Heart left ventricle (tissue), 16 donors: Measurements from ENCODE around the gene CCDC121. TPM values are rescaled to one million over a fixed set of nuclear protein-coding genes. Genes with fewer than 3 reads are reported as not detected.

Source experiments
- ATAC-seq, 4 donors: fragments of 200-7000 bp; cut with Tn5 transposase; one replicate each; pipeline ENCODE4 v1.9.1; 2020 to 2022; ENCODE audit warnings: moderate library complexity in 4 of 4, mild to moderate bottlenecking in 3 of 4, moderate number of reproducible peaks in 1 of 4
- DNase-seq, 5 donors: peaks; one replicate each; pipeline ENCODE4 v3.0.0-alpha.2; 2020
- H3K27ac ChIP-seq, 12 donors: fragments of 200-600 bp; sonication (generic) in 4 of 12; one replicate each; pipeline versions ENCODE4 v1.5.0 to v1.8.0; 2016 to 2022; ENCODE audit warnings: mild to moderate bottlenecking in 2 of 12
- H3K27me3 ChIP-seq, 9 donors: fragments of 200-600 bp; sonication (generic) in 2 of 9; one replicate each; pipeline versions ENCODE4 v1.5.1 to v1.8.0; 2016 to 2022; ENCODE audit warnings: mild to moderate bottlenecking in 3 of 9
- H3K36me3 ChIP-seq, 9 donors: fragments of 200-600 bp; sonication (generic) in 2 of 9; one replicate each; pipeline versions ENCODE4 v1.5.0 to v1.8.0; 2018 to 2022; ENCODE audit warnings: mild to moderate bottlenecking in 2 of 9
- H3K4me1 ChIP-seq, 12 donors: fragments of 200-600 bp; sonication (generic) in 4 of 12; one replicate each; pipeline versions ENCODE4 v1.5.0 to v1.8.0; 2016 to 2022; ENCODE audit warnings: mild to moderate bottlenecking in 3 of 12
- H3K4me3 ChIP-seq, 12 donors: fragments of 200-600 bp; sonication (generic) in 4 of 12; one replicate each; pipeline versions ENCODE4 v1.5.0 to v1.8.0; 2017 to 2022; ENCODE audit warnings: mild to moderate bottlenecking in 9 of 12, moderate library complexity in 4 of 12
- H3K9me3 ChIP-seq, 12 donors: fragments of 200-600 bp; sonication (generic) in 4 of 12; one replicate each; pipeline versions ENCODE4 v1.5.0 to v1.8.0; 2016 to 2022; ENCODE audit warnings: mild to moderate bottlenecking in 1 of 12
- POLR2A ChIP-seq, 2 donors: fragments of 450-650 bp; IDR thresholded peaks; one replicate each; pipeline ENCODE4 v1.6.1; 2017; ENCODE audit warnings: antibody characterized with exemption in 2 of 2, mild to moderate bottlenecking in 2 of 2, moderate library complexity in 2 of 2
- WGBS, 4 donors: extraction: QIAGEN DNeasy Blood & Tissue Kit in 2 of 4; methylation state at CpG; one replicate each; pipeline versions ENCODE4 v1.1.5 to v1.1.7; 2013 to 2018; 5-methylcytosine and 5-hydroxymethylcytosine counted together
- intact Hi-C, 10 donors: fragments of 100-400 bp; cut with DNase I; formaldehyde crosslinking; loops; one replicate each; pipeline versions ENCODE4 v1.11.1 to v1.14.2; 2022
- polyA plus RNA-seq, 2 donors: library from polyadenylated mRNA; stranded (reverse); fragments of 200-250 nt; gene quantifications; one replicate each; pipeline ENCODE4 v1.2.3, GENCODE V29; 2013
- total RNA-seq, 9 donors: library from RNA; depleted of rRNA in 2 of 9; stranded (reverse); fragments of >200 nt in 2 of 9; fragmentation: NEBNext Ultra II Directional in 3 of 9; extraction: Animal tissue kit (Norgen Biotek cat#: 25700) in 3 of 9; gene quantifications; one replicate each; pipeline versions ENCODE4 v1.1.0 to v1.2.4, GENCODE V29; 2016 to 2023
- TF ChIP-seq, protein P1 (sequence below), 12 donors: fragments of 200-600 bp; sonication (generic) in 4 of 12; IDR thresholded peaks; one replicate each; pipeline versions ENCODE4 v1.5.0 to v1.8.0; 2018 to 2022; ENCODE audit warnings: antibody characterized with exemption in 12 of 12, mild to moderate bottlenecking in 5 of 12
- donor health status: ischemic (EF 13 %, LVEDD 7.1; RV severe dilation, severe dysfunction).
- donor health status: healthy with polysubstance abuse.
- donor health status: DM: no; HTN: yes; CAD: no.
- donor health status: DM: no; HTN: no; CAD: no.
- donor health status: ischemic (EF 25% LVEDD 6.9; RV normal size, moderate dysfunction).
- donor health status: ischemic (EF 25% LVEDD 5.7; RV mildly dilated, moderate dysfunction).
- donor health status: healthy.
- donor health status: DM: yes; HTN: yes; CAD: no.
- donor health status: ischemic (EF 35%, LVEDD 5.7; RV mildly dilated, moderate dysfunction).
- donor health status: nonischemic (EF 11% LVEDD 7.7; RV severe dilation, severe dysfunction).
- donor health status: DM: yes; HTN: yes; CAD: no.
- donor health status: PGD.
- donor health status: ischemic (EF 29% LVEDD 5.4; RV normal size, mild dysfunction).
- donor health status: nonischemic (EF 23%, LVEDD 6.1; RV moderate dilation, normal function).

CCDC121 gene
- total and polyA plus RNA-seq, 11 donors = 2.5 to 7.7 (median 5.4) TPM

DNA sequence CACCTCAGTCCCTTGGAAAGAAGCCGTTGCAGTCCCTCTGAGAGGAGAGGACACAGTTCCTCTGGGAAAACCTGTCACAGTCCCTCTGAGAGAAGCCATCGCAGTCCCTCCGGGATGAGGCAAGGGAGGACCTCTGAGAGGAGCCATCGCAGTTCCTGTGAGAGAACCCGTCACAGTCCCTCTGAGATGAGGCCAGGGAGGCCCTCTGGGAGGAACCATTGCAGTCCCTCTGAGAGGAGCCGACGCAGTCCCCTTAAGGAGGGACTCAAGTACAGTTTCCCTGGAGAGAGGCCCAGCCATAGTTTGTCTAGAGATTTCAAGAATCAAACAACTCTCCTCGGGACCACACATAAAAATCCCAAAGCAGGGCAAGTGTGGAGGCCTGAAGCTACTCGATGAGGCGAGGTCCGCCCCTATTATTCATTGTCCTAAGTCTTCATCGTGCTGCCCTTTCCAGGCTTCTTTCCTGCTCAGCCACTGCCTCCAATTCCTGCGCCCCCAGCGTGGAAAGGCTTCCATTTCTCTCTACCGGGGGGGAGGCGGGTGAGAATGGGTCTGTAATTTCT, 46.6 kb downstream of the CCDC121 start:
- WGBS, 4 donors = 77 to 85% (median 81%) methylated on average over 16 of the region's 16 CpGs
- ATAC-seq (peak in 3 of 4 donors; percentile 7 to 23 (median 10)), DNase-seq (peak in 2 of 5 donors; percentile 20 to 27)
- Histone ChIP-seq H3K27me3 (no peaks in the 10 kb centered on the region), H3K9me3 (peaks cover 0 to 30% (median 15%) of the 10 kb centered on the region in 12 donors), H3K36me3 (no peaks in the 10 kb centered on the region), H3K27ac (peak overlapping the region in 11 of 12 donors; percentile 1 to 83 (median 68)), H3K4me3 (peak overlapping the region in 11 of 12 donors; percentile 44 to 81 (median 65)), H3K4me1 (peaks cover 3 to 31% (median 16%) of the 10 kb centered on the region in 12 donors)
- no peak for TF ChIP-seq POLR2A (IDR thresholded peaks at IDR 0.05)
- TF ChIP-seq, protein P1, sequence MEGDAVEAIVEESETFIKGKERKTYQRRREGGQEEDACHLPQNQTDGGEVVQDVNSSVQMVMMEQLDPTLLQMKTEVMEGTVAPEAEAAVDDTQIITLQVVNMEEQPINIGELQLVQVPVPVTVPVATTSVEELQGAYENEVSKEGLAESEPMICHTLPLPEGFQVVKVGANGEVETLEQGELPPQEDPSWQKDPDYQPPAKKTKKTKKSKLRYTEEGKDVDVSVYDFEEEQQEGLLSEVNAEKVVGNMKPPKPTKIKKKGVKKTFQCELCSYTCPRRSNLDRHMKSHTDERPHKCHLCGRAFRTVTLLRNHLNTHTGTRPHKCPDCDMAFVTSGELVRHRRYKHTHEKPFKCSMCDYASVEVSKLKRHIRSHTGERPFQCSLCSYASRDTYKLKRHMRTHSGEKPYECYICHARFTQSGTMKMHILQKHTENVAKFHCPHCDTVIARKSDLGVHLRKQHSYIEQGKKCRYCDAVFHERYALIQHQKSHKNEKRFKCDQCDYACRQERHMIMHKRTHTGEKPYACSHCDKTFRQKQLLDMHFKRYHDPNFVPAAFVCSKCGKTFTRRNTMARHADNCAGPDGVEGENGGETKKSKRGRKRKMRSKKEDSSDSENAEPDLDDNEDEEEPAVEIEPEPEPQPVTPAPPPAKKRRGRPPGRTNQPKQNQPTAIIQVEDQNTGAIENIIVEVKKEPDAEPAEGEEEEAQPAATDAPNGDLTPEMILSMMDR (IDR thresholded peaks at IDR 0.05) = no peak
- intact Hi-C loops = loop anchor here in 5 of 10 donors (2.0 to 10.0 kb wide), 6 partner anchors 47 to 150 kb away; partner anchors contain the start of genes FNDC4 (in 2 of the 5), GCKR (in 2 of the 5), CCDC121 (in 1 of the 5) and GPN1 (in 1 of the 5)

DNA sequence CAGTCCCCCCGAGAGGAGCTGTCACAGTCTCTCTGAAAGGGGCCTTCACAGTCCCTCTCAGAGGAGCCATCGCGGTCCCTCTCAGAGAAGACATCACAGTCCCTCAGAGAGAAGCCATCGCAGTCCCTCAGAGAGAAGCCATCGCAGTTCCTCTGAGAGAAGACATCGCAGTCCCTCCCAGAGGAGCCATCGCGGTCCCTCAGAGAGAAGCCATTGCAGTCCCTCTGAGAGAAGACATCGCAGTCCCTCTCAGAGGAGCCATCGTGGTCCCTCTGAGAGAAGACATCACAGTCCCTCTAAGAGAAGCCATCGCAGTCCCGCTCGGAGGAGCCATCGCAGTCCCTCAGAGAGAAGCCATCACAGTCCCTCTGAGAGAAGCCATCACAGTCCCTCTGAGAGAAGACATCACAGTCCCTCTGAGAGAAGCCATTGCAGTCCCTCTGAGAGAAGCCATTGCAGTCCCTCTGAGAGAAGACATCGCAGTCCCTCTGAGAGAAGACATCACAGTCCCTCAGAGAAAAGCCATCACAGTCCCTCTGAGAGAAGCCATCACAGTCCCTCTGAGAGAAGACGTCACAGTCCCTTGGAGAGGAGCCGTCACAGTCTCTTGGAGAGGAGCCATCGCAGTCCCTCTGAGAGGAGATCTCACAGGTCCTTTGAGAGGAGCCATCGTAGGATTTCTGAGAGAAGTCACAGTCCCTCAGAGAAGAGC, 47.2 kb downstream of the CCDC121 start:
- ATAC-seq (no peak), DNase-seq (peak in 1 of 5 donors; percentile 15)
- intact Hi-C loops = loop anchor here in 5 of 10 donors (2.0 to 10.0 kb wide), 6 partner anchors 47 to 149 kb away; partner anchors contain the start of genes FNDC4 (in 2 of the 5), GCKR (in 2 of the 5), CCDC121 (in 1 of the 5) and GPN1 (in 1 of the 5)
- Histone ChIP-seq H3K27ac (peak overlapping the region in 4 of 12 donors; percentile 61 to 83 (median 66)), H3K4me1 (peaks cover 3 to 31% (median 16%) of the 10 kb centered on the region in 12 donors), H3K4me3 (no peak overlapping the region), H3K9me3 (peaks cover 0 to 36% (median 20%) of the 10 kb centered on the region in 12 donors), H3K36me3 (no peaks in the 10 kb centered on the region), H3K27me3 (no peaks in the 10 kb centered on the region)
- TF ChIP-seq, protein P1 (IDR thresholded peaks at IDR 0.05) = no peak
- no peak for TF ChIP-seq POLR2A (IDR thresholded peaks at IDR 0.05)
- 93 to 95% (median 94%) methylated on average over 16 to 19 of the region's 19 CpGs for WGBS, 4 donors

Other genes starting within 250 kb of the CCDC121 start
- gene ZNF513, start 248.3 kb downstream of the CCDC121 start, total RNA-seq = 10 to 100 TPM in 1 of 9 donors, 1 to 10 TPM in 8; 2.8 to 10.4 (median 7.1) TPM
- gene ZNF513, start 248.3 kb downstream of the CCDC121 start, polyA plus RNA-seq = 10 to 100 TPM in 1 of 2 donors, 1 to 10 TPM in 1; 8.7 to 11.8 TPM
- gene PPM1G, start 219.4 kb downstream of the CCDC121 start, total RNA-seq = 10 to 100 TPM; 31.7 to 49.7 (median 40.2) TPM
- gene PPM1G, start 219.4 kb downstream of the CCDC121 start, polyA plus RNA-seq = 10 to 100 TPM; 31.2 to 87.2 TPM
- gene NRBP1, start 200.4 kb downstream of the CCDC121 start, total RNA-seq = 10 to 100 TPM; 43.5 to 78.6 (median 62.8) TPM
- 100 to 1,000 TPM in 1 of 2 donors, 10 to 100 TPM in 1; 27.8 to 114 TPM for gene NRBP1, start 200.4 kb downstream of the CCDC121 start, polyA plus RNA-seq
- 1 to 10 TPM in 1 of 9 donors, under 1 TPM in 2, not detected in 6; 0.50 to 1.7 (median 0.61) TPM for gene KRTCAP3, start 186.6 kb downstream of the CCDC121 start, total RNA-seq
- gene KRTCAP3, start 186.6 kb downstream of the CCDC121 start, polyA plus RNA-seq = under 1 TPM in 1 of 2 donors, not detected in 1; 0.65 TPM
- 10 to 100 TPM; 13.6 to 25.7 (median 17.4) TPM for gene IFT172, start 139.3 kb downstream of the CCDC121 start, total RNA-seq
- gene IFT172, start 139.3 kb downstream of the CCDC121 start, polyA plus RNA-seq = 10 to 100 TPM; 11.9 to 27.2 TPM
- 1 to 10 TPM; 1.0 to 4.7 (median 3.1) TPM for gene FNDC4, start 133.8 kb downstream of the CCDC121 start, total RNA-seq
- 10 to 100 TPM in 1 of 2 donors, 1 to 10 TPM in 1; 2.0 to 10.5 TPM for gene FNDC4, start 133.8 kb downstream of the CCDC121 start, polyA plus RNA-seq
- gene GCKR, start 132.2 kb downstream of the CCDC121 start, total RNA-seq = 1 to 10 TPM in 1 of 9 donors, under 1 TPM in 3, not detected in 5; 0.28 to 1.1 (median 0.38) TPM
- gene GCKR, start 132.2 kb downstream of the CCDC121 start, polyA plus RNA-seq = 1 to 10 TPM in 1 of 2 donors, under 1 TPM in 1; 0.23 to 1.7 TPM
- gene ZNF512, start 46.0 kb downstream of the CCDC121 start, total RNA-seq = 10 to 100 TPM; 13.2 to 31.8 (median 20.1) TPM
- 10 to 100 TPM in 1 of 2 donors, 1 to 10 TPM in 1; 8.4 to 15.8 TPM for gene ZNF512, start 46.0 kb downstream of the CCDC121 start, polyA plus RNA-seq
- 10 to 100 TPM; 14.4 to 22.3 (median 19.4) TPM for gene GPN1, start within 50 bp of the CCDC121 start, total RNA-seq
- gene GPN1, start within 50 bp of the CCDC121 start, polyA plus RNA-seq = 10 to 100 TPM; 10.1 to 35.9 TPM
- gene SUPT7L, start 34.6 kb upstream of the CCDC121 start, total RNA-seq = 10 to 100 TPM; 18.6 to 29.5 (median 27.0) TPM
- 10 to 100 TPM; 21.0 to 22.4 TPM for gene SUPT7L, start 34.6 kb upstream of the CCDC121 start, polyA plus RNA-seq
- gene SLC4A1AP, start 34.9 kb upstream of the CCDC121 start, total RNA-seq = 10 to 100 TPM; 19.2 to 25.6 (median 22.4) TPM
- gene SLC4A1AP, start 34.9 kb upstream of the CCDC121 start, polyA plus RNA-seq = 10 to 100 TPM; 14.9 to 27.8 TPM
- 100 to 1,000 TPM; 163 to 503 (median 305) TPM for gene MRPL33, start 142.7 kb upstream of the CCDC121 start, total RNA-seq
- gene MRPL33, start 142.7 kb upstream of the CCDC121 start, polyA plus RNA-seq = 100 to 1,000 TPM; 177 to 901 TPM